Measurements from ENCODE around the gene UGT1A10.
"Not testable (repeated sequence)": the region's sequence is repeated elsewhere in the genome, so short reads cannot be mapped to it uniquely, and the experiment has no call there.

The UGT1A10 gene

GRCh38 chr2:233746475-233747282 lies 110.4 kb downstream of the UGT1A10 start:
- DNase-seq = no peak

- no peak for DNase-seq
These were observed 111.0 kb downstream of the UGT1A10 start for GRCh38 chr2:233747283-233747544.

- not testable (repeated sequence) for DNase-seq
These were observed 114.4 kb downstream of the UGT1A10 start for GRCh38 chr2:233750689-233751088.

GRCh38 chr2:233751212-233752009 lies 115.2 kb downstream of the UGT1A10 start:
- DNase-seq = not testable (repeated sequence)

- DNase-seq = no peak
These were observed 118.8 kb downstream of the UGT1A10 start for GRCh38 chr2:233754872-233755611.

GRCh38 chr2:233756429-233757081 lies 120.3 kb downstream of the UGT1A10 start:
- no peak for DNase-seq

- no peak for DNase-seq
These were observed 121.9 kb downstream of the UGT1A10 start for GRCh38 chr2:233758141-233758540.

- DNase-seq = no peak
These were observed 122.6 kb downstream of the UGT1A10 start for GRCh38 chr2:233758849-233759248.

GRCh38 chr2:233760043-233760442 lies 123.8 kb downstream of the UGT1A10 start, which contains the start of gene UGT1A1:
Gene UGT1A1 (plus strand): TSS chr2:233760270. CDS start chr2:233760288, 18 bp downstream.
- DNase-seq = no peak

- DNase-seq = no peak
These were observed 125.0 kb downstream of the UGT1A10 start for GRCh38 chr2:233761040-233761769.

GRCh38 chr2:233764264-233764663 lies 128.0 kb downstream of the UGT1A10 start:
- DNase-seq = no peak

- no peak for DNase-seq
These were observed 128.5 kb downstream of the UGT1A10 start for GRCh38 chr2:233764761-233765160.

GRCh38 chr2:233766416-233766815 lies 130.2 kb downstream of the UGT1A10 start:
- no peak for DNase-seq

GRCh38 chr2:233768076-233768475 lies 131.8 kb downstream of the UGT1A10 start:
- no peak for DNase-seq

- no peak for DNase-seq
These were observed 133.0 kb downstream of the UGT1A10 start for GRCh38 chr2:233769260-233769659.

- no peak for DNase-seq
These were observed 135.9 kb downstream of the UGT1A10 start for GRCh38 chr2:233772153-233772552.

- no peak for DNase-seq
These were observed 136.3 kb downstream of the UGT1A10 start for GRCh38 chr2:233772583-233772982.

GRCh38 chr2:233773854-233774253 lies 137.6 kb downstream of the UGT1A10 start:
- DNase-seq = no peak

- no peak for DNase-seq
These were observed 139.2 kb downstream of the UGT1A10 start for GRCh38 chr2:233775414-233775813.

GRCh38 chr2:233778030-233778429 lies 141.8 kb downstream of the UGT1A10 start, which contains the start of gene MROH2A:
Gene MROH2A (plus strand): TSS chr2:233778330. CDS start chr2:233779359, 1,029 bp downstream.
- no peak for DNase-seq

GRCh38 chr2:233779722-233780121 lies 143.5 kb downstream of the UGT1A10 start:
- DNase-seq = no peak

- DNase-seq = no peak
These were observed 144.5 kb downstream of the UGT1A10 start for GRCh38 chr2:233780771-233781170.

All from NCI-H1436 treated with DMSO at 0.1 percent for 48 hours (cell line).